ENCODE data around the gene ETV6.

GRCh38 chr12:11927286-11927935 is 277.9 kb downstream of the ETV6 start:
- TF ChIP-seq HOXA7 (CRISPR knock-in tag; IDR thresholded peaks at IDR 0.05) = no peak
- no peak for TF ChIP-seq USF2 (IDR thresholded peaks at IDR 0.05)

Measured in A549 (cell line).